Muscle layer of duodenum (tissue), 2 donors: ENCODE measurements around the gene STK40.

Experiments
- H3K27ac ChIP-seq: one replicate; pipeline ENCODE4 v1.7.0; 2013; ENCODE audit warnings: mild to moderate bottlenecking, low read length
- H3K27me3 ChIP-seq: one replicate; pipeline ENCODE4 v1.7.0; 2013; ENCODE audit warnings: low read depth, mild to moderate bottlenecking, control low read depth, low read length
- H3K36me3 ChIP-seq, 2 donors: one replicate each; pipeline ENCODE4 v1.7.0; 2013; ENCODE audit warnings: low read length in 2 of 2, control low read depth in 1 of 2, mild to moderate bottlenecking in 1 of 2; ENCODE audit not compliant: insufficient read depth in 2 of 2, control insufficient read depth in 1 of 2
- H3K4me1 ChIP-seq, 2 donors: one replicate each; pipeline ENCODE4 v1.7.0; 2013; ENCODE audit warnings: low read length in 2 of 2, mild to moderate bottlenecking in 2 of 2, control low read depth in 1 of 2, moderate library complexity in 1 of 2; ENCODE audit not compliant: insufficient read depth in 2 of 2, control insufficient read depth in 1 of 2
- H3K4me3 ChIP-seq, 2 donors: one replicate each; pipeline ENCODE4 v1.7.0; 2013; ENCODE audit warnings: low read length in 2 of 2, low read depth in 1 of 2, mild to moderate bottlenecking in 1 of 2
- H3K9me3 ChIP-seq, 2 donors: one replicate each; pipeline ENCODE4 v1.7.0; 2013; ENCODE audit warnings: low read length in 2 of 2, control low read depth in 1 of 2, mild to moderate bottlenecking in 1 of 2; ENCODE audit not compliant: control insufficient read depth in 1 of 2
- donor health status: healthy.

The STK40 gene

DNA sequence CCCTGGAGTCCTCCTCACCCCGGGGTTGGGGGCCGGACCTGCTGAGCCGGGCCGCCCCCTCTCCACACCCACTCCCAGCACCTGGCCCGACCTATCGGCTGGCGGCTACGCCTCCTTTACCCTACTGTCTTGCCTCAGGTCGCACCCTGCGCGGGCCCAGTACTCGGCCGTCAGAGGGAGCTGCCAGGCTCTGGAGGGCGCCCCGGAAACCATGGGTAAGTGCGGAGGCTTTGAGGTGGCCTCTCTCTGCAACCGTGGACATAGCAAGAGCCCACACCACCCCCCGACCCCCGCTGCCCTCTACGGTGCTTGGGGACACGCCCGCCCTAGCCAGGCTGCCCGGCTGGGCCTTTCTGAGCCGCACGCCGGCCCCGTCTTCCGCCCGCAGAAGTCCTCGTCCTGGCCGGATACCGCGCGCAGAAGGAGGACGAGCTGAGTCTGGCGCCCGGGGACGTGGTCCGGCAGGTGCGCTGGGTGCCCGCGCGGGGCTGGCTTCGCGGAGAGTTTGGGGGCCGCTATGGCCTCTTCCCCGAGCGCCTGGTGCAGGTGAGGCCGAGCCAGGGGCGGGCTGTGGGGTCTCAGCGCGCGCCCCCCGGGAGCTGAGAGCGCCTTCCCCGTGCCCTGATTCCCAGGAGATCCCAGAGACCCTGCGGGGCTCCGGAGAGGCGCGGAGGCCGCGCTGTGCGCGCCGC is 79.4 kb downstream of the STK40 start, which contains the start of gene SH3D21:
TSS of gene SH3D21 (plus strand) at position 159 of the 692 bp plus-strand sequence. CDS start at position 212, 53 bp downstream.
- Histone ChIP-seq H3K27me3 (no peaks in the 10 kb centered on the region), H3K36me3 (peaks cover 25 to 30% of the 10 kb centered on the region in 2 donors), H3K4me1 (peaks cover 5 to 15% of the 10 kb centered on the region in 2 donors), H3K9me3 (no peaks in the 10 kb centered on the region), H3K27ac (peak within 1 kb of the TSS; percentile 69), H3K4me3 (peak within 1 kb of the TSS; percentile 68 to 83)

DNA sequence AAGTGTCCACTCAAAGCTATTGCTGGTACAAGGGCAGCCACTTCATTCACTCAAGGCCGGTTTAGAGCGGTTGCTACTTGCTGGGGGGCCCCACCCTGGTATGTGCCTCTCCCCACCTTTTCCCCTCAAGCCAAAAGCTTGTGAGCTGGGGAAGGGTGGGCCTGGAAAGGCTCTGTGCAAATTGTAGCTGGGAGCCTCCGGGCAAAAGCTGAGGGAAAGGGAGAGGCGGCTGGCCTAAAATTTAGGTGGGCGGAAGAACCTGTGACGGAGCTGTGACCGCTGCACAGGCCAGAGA is 79.9 kb downstream of the STK40 start:
- peaks cover 5 to 15% of the 10 kb centered on the region in 2 donors for H3K4me1 ChIP-seq
- H3K36me3 ChIP-seq, result peaks cover 30 to 35% of the 10 kb centered on the region in 2 donors
- peak overlapping the region; percentile 69 for H3K27ac ChIP-seq
- peak overlapping the region in 1 of 2 donors; percentile 83 for H3K4me3 ChIP-seq
- no peaks in the 10 kb centered on the region for H3K9me3 ChIP-seq
- no peaks in the 10 kb centered on the region for H3K27me3 ChIP-seq

DNA sequence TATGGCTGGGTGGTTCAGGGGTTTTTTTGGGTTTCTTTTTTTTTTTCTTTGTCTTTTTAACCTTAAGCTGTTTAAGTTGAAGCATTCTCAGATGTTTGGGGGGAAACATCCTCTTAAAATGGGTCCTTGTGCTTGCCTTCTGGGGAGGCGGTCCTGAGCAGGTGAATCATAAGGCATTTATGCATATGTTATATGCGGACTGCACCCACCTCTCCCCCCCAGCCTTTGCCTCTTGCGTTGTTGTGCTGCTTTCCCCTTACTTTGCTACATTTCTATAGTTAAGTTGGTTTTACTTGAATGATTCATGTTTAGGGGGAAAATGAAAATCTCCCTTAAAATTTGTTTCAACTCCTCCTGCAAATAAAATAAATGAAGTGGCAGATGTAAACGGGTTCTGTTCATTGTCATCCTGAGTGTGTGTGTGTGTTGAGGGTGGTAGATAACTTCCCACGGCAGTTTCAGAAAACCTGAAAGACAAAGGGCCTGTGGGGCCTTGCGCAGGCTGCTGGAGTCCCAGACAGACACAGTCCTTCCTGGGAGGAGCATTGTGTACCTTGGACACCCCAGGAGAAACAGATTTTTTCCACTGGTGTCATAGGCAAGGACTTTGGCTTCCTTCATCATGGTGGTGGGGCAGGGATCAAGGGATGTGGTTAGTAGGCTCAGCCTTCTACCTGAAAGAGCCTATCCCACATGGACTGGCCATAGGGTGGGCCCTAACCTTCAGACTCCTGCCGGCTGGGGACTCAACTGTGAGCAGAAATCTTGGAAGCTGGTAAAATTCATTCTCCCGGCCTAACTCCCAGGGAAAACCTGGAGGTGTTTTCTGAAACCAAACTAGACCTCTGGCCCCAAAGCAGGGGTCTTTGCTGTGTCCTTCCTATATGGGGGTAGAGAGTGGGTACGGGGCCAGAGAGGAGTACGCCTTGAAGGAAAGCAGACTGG is 80.5 kb downstream of the STK40 start:
- Histone ChIP-seq H3K27me3 (no peaks in the 10 kb centered on the region), H3K9me3 (no peaks in the 10 kb centered on the region), H3K4me1 (peaks cover 5 to 15% of the 10 kb centered on the region in 2 donors), H3K36me3 (peaks cover 37 to 41% of the 10 kb centered on the region in 2 donors), H3K27ac (peak overlapping the region; percentile 69), H3K4me3 (peak overlapping the region in 1 of 2 donors; percentile 83)

DNA sequence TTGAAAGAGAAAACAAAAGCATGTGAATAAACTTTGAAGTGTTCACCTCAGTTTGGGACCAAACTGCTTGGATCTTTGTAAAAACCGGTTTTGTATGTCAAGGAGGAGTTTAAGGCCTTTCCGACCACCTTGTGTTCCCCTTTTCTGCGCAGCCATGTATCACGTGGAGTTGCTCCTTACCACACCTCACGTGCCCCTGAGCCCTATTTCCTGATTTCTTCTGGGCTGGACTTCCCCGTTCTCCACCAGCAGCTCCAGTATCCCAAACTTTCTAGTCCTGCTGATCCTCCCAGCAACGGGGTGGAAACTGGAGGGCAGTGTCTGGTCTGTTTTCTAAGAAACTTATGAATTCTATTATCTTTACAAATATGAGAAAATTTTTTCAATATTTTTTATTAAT is 81.2 kb downstream of the STK40 start:
- no peak overlapping the region for H3K4me3 ChIP-seq
- no peaks in the 10 kb centered on the region for H3K27me3 ChIP-seq
- peaks cover 11 to 15% of the 10 kb centered on the region in 2 donors for H3K4me1 ChIP-seq
- H3K27ac ChIP-seq, result no peak overlapping the region
- H3K36me3 ChIP-seq, result peaks cover 42 to 46% of the 10 kb centered on the region in 2 donors
- H3K9me3 ChIP-seq, result no peaks in the 10 kb centered on the region

DNA sequence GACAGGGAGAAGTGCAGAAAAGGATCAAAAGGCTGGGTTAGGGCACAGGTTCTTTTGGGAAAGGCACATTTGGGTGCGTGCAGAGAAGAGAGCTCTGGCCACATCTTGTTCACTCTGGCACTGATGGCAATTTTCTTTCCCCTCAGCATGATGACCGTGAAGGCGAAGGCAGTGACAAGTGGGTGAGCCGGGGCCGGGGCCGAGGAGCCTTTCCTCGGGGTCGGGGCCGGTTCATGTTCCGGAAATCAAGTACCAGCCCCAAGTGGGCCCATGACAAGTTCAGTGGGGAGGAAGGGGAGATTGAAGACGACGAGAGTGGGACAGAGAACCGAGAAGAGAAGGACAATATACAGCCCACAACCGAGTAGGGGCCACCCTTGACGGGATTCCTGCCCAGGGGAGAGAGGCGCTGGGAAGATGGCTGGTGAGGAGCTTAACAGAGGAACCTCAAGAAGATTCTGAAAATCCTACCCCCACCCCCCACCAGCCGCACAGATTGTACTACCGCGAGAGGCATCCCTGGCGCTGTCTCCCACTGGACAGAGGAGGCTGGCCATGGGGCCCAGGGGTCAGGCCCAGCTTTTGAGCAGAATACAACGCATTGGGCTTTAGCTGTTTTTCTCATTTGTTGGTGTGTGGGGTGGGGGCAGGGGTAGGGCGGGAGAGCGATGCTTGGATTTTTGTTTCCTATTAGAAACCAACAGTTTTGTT is 81.9 kb downstream of the STK40 start:
- Histone ChIP-seq H3K36me3 (peaks cover 42 to 51% of the 10 kb centered on the region in 2 donors), H3K9me3 (no peaks in the 10 kb centered on the region), H3K27ac (no peak overlapping the region), H3K4me1 (peaks cover 11 to 15% of the 10 kb centered on the region in 2 donors), H3K27me3 (no peaks in the 10 kb centered on the region), H3K4me3 (no peak overlapping the region)

DNA sequence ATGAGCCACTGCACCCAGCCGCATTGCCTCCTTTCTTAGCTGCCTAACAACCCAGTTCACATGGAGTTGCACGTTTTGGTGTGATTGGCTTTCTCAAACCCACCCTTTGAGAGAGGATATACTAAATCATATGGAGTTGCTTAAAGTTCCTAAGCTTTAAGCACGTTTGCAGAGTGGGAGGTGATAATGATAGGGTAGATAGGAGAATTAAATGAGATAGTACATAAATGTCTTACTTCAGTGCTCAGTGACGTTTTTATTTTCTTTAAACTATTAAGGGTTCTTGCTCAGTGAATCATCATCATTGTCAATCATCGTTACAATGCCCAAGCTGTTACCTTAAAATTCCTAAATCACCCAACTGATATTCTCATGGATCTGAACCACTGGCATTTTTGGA is 82.5 kb downstream of the STK40 start:
- H3K4me3 ChIP-seq, result no peak overlapping the region
- peaks cover 11 to 15% of the 10 kb centered on the region in 2 donors for H3K4me1 ChIP-seq
- H3K27me3 ChIP-seq, result no peaks in the 10 kb centered on the region
- H3K36me3 ChIP-seq, result peaks cover 42 to 56% of the 10 kb centered on the region in 2 donors
- no peak overlapping the region for H3K27ac ChIP-seq
- H3K9me3 ChIP-seq, result no peaks in the 10 kb centered on the region

DNA sequence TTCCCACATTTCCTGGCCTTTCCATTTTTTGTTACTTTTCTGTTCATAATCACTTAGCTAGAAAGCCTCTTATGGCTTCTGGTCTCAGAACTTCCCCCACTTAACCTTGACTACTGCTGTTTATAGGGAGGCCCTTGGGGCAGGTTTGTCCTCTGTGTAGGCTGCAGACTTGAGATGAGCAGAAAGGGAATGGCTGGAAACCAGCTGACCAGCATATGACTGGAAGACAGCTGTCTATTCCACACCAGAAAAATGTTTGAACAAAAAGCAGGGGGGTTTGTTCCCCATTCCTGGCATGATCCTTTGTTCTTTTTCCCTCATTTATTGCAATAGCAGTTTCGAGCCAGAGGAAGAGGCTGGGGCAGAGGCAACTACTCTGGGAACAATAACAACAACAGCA is 84.5 kb downstream of the STK40 start:
- Histone ChIP-seq H3K27ac (no peak overlapping the region), H3K4me3 (no peak overlapping the region), H3K4me1 (peaks cover 5% of the 10 kb centered on the region in 2 donors), H3K9me3 (no peaks in the 10 kb centered on the region), H3K36me3 (peaks cover 52 to 77% of the 10 kb centered on the region in 2 donors), H3K27me3 (no peaks in the 10 kb centered on the region)

DNA sequence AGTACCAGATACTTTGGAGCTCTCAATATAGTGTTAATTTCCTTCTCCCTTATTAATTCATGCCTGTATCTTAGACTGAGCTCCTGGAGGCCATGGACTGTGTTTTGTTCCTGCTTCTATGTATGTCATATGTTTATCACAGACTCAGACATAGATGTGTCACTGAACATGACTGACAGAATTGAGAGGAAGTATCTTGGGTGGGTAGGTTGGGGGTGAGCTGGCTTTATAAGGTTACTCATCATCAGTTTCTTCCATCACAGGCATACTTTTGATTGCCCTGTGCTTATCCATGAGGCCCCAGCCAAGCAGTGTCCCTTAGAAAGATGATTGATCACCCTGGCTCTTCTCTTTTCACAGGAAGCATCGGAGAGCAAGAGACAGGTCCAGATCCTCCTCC is 85.2 kb downstream of the STK40 start:
- no peaks in the 10 kb centered on the region for H3K9me3 ChIP-seq
- H3K27ac ChIP-seq, result peak overlapping the region; percentile 62
- H3K36me3 ChIP-seq, result peaks cover 53 to 83% of the 10 kb centered on the region in 2 donors
- peaks cover 0 to 5% of the 10 kb centered on the region in 2 donors for H3K4me1 ChIP-seq
- H3K27me3 ChIP-seq, result no peaks in the 10 kb centered on the region
- H3K4me3 ChIP-seq, result no peak overlapping the region

DNA sequence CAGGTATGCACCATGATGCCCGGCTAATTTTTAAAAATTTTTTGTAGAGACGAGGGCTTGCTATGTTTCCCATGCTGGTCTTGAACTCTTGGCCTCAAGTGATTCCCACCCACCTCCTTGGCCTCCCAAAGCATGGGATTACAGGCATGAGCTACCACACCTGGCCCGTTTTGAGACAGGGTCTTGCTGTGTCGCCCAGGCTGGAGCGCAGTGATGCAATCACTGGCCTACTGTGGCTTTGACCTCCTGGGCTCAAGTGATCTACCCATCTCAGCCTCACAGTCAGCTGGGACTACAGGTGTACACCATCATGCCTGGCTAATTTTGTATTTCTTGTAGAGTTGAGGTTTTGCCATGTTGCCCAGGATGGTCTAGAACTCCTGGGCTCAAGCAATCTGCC is 87.1 kb downstream of the STK40 start:
- Histone ChIP-seq H3K27ac (no peak overlapping the region), H3K4me3 (no peak overlapping the region), H3K9me3 (no peaks in the 10 kb centered on the region), H3K36me3 (peaks cover 61 to 93% of the 10 kb centered on the region in 2 donors), H3K27me3 (no peaks in the 10 kb centered on the region), H3K4me1 (peaks cover 0 to 5% of the 10 kb centered on the region in 2 donors)

DNA sequence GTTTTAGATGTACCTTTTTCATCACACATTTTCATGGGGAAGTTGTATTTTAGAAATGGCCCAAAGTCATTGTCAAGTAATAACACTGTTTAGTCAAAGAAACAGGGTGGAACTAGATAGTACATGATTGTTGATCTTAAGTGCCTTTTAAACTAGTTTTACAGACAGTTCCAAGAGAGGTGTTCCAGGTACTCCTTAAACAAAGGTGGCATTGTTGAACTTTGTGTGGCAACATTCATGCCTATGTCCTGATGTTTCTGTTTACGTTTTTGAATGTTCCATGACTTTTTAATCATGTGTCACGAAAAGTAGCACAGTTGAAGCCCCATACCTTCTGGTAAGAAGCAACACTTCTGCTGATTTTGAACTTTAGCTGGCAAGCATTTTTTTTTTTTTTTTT is 88.7 kb downstream of the STK40 start:
- H3K27me3 ChIP-seq, result no peaks in the 10 kb centered on the region
- no peaks in the 10 kb centered on the region for H3K9me3 ChIP-seq
- H3K36me3 ChIP-seq, result peaks cover 58 to 89% of the 10 kb centered on the region in 2 donors
- no peak overlapping the region for H3K4me3 ChIP-seq
- H3K27ac ChIP-seq, result no peak overlapping the region
- H3K4me1 ChIP-seq, result peaks cover 0 to 5% of the 10 kb centered on the region in 2 donors

DNA sequence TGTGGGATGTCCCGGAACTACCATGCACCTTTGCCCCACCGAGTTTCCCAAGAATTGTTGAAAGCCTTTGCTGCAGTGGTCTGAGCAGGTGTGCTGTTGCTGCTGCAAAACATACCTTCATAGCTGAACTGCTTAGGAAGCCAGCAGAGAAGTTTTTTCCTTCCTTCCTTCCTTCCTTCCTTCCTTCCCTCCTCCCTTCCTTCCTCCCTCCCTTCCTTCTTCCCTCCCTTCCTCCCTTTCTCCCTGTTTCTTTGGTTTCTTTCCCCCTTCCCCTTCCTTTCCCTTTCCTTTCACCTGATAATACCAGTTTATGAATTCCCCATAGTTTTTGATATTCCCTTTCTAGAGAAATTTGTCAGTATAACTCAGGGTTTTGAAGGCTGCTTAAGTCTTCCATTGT is 90.3 kb downstream of the STK40 start:
- no peaks in the 10 kb centered on the region for H3K9me3 ChIP-seq
- no peak overlapping the region for H3K27ac ChIP-seq
- peaks cover 50 to 85% of the 10 kb centered on the region in 2 donors for H3K36me3 ChIP-seq
- no peaks in the 10 kb centered on the region for H3K27me3 ChIP-seq
- H3K4me1 ChIP-seq, result peaks cover 0 to 5% of the 10 kb centered on the region in 2 donors
- H3K4me3 ChIP-seq, result no peak overlapping the region
